ENCODE results near the gene FOXP1. TPM values are rescaled to one million over a fixed set of nuclear protein-coding genes. Genes with fewer than 3 reads are reported as not detected.

FOXP1 gene
- total and polyA plus RNA-seq, 2 of the 13 experiments (the other 11 are each of a cell fraction or from before 2014, with no cell fraction given): 40.4 to 59.0 TPM

- peak; percentile 80 for TF ChIP-seq PRDM10 (CRISPR knock-in tag; IDR thresholded peaks at IDR 0.05; ENCODE audit: low read depth)
- no peak for TF ChIP-seq ZNF281 (CRISPR knock-in tag; IDR thresholded peaks at IDR 0.05; ENCODE audit: borderline replicate concordance)
- peak; percentile 67; the same call in 1 of the 2 replicates for TF ChIP-seq PPARG (CRISPR knock-in tag; conservative IDR thresholded peaks at IDR 0.05)
- TF ChIP-seq POLR2A (IDR thresholded peaks at IDR 0.05; ENCODE audit: insufficient read depth in 1 of 2, low read depth in 2 of 2, low read length in 2 of 2): peak in 1 of 2 experiments; percentile 41; a peak in 1 of 4 replicates
- no peak for TF ChIP-seq POGK (CRISPR knock-in tag; conservative IDR thresholded peaks at IDR 0.05)
- TF ChIP-seq GZF1 (CRISPR knock-in tag; IDR thresholded peaks at IDR 0.05): 0 out of 2 replicates have a peak, but pooled peaks have one; percentile 51
- peak; percentile 41; the same call in 1 of the 2 replicates for TF ChIP-seq AKAP8 (CRISPR knock-in tag; IDR thresholded peaks at IDR 0.05)
- TF ChIP-seq ZNF646 (CRISPR knock-in tag; IDR thresholded peaks at IDR 0.05): peak; percentile 87
- no peak for TF ChIP-seq ZNF790 (CRISPR knock-in tag; IDR thresholded peaks at IDR 0.05; ENCODE audit: borderline replicate concordance)
- TF ChIP-seq KLF16 (CRISPR knock-in tag; IDR thresholded peaks at IDR 0.05): peak in 1 of 2 experiments; percentile 65; a peak in 1 of 4 replicates
- no peak for TF ChIP-seq TRIM22 (IDR thresholded peaks at IDR 0.05)
Measured at GRCh38 chr3:71152892-71153265, 430.6 kb downstream of the FOXP1 start (continued).
